ENCODE measurements around the gene CACNG4.

CACNG4 gene

DNA sequence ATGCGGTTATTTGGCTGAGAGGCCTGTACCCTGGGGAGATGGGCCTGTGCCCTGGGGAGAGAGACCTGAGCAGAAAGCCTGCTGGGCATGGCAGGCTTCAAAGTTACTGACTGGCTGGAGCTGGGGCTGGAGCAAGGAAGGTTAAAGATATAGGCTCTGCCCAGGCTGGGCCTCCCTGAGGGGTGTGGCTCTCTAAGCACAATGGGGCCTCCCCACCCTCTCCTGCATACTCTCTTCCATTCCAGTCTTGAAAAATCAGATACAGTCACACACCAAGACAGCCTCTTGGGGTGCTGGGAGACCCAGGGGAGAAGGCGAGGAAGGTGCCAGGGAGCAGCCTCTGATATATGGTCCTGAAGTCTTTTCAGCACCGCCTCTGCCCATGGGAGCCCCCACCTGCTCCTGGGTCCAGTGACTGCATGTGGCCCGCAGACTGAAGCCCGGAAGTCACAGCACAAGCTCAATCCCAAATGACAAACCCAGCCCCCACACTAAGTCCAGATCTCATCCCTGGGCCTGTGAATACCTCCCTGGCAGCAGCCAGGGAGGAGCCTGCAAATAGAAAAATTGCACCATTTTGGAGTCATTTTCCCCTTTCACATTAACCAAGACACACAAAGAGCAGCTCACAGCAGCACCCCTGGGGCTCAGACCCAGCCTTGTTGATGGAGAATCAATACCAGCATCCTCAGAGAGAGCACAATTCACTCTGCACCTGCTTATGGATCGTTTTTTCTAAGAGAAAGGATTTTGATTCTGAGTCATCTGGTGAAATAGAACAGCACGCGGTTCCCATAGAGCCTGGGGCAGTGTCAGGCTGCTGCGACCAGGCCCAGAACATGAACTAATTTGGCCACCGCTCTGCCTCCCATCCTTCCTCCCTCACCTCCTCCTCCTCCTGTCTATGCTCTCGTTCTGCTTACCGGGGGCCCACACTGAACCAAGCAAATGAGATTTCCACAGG lies 54.2 kb downstream of the CACNG4 start:
- peak overlapping the region in 2 of 3 experiments; percentile 43 to 52 for H3K27ac Mint-ChIP-seq
- H3K9me3 Mint-ChIP-seq = no peaks in the 10 kb centered on the region
- no peaks in the 10 kb centered on the region for H3K36me3 Mint-ChIP-seq (ENCODE audit: low read depth)
- TF ChIP-seq, protein P1, sequence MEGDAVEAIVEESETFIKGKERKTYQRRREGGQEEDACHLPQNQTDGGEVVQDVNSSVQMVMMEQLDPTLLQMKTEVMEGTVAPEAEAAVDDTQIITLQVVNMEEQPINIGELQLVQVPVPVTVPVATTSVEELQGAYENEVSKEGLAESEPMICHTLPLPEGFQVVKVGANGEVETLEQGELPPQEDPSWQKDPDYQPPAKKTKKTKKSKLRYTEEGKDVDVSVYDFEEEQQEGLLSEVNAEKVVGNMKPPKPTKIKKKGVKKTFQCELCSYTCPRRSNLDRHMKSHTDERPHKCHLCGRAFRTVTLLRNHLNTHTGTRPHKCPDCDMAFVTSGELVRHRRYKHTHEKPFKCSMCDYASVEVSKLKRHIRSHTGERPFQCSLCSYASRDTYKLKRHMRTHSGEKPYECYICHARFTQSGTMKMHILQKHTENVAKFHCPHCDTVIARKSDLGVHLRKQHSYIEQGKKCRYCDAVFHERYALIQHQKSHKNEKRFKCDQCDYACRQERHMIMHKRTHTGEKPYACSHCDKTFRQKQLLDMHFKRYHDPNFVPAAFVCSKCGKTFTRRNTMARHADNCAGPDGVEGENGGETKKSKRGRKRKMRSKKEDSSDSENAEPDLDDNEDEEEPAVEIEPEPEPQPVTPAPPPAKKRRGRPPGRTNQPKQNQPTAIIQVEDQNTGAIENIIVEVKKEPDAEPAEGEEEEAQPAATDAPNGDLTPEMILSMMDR (IDR thresholded peaks at IDR 0.05; ENCODE audit: unreplicated experiment in 3 of 3) = no peak
- H3K4me1 Mint-ChIP-seq = peaks cover 15% of the 10 kb centered on the region
- H3K27me3 Mint-ChIP-seq (ENCODE audit: low read depth) = peaks cover 6% of the 10 kb centered on the region
- H3K4me3 Mint-ChIP-seq = no peak overlapping the region

DNA sequence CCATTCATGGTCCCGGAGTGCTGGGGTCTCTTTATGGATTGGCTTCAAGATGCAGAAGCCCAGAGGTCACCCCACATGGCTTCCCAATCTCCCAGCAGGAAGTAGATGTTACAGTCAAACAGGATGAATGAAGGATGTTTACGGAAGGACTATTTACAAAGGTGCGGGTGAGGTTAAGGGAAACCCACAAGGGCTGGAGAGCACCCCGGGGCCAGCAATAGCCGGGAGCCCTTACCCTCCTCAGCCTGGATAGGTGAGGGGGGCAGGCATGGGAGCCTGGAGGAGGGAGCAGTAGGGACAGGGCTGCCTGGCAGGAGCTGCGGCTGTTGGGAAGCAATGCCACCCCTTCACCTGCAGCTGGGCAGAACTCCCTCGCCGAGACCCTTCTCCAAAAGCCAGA lies 55.3 kb downstream of the CACNG4 start:
- Mint-ChIP-seq H3K9me3 (no peaks in the 10 kb centered on the region), H3K4me1 (peaks cover 14% of the 10 kb centered on the region), H3K4me3 (no peak overlapping the region), H3K27ac (no peak overlapping the region), H3K36me3 (ENCODE audit: low read depth) (no peaks in the 10 kb centered on the region), H3K27me3 (ENCODE audit: low read depth) (peaks cover 6% of the 10 kb centered on the region)
- TF ChIP-seq, protein P1 (IDR thresholded peaks at IDR 0.05; ENCODE audit: unreplicated experiment in 3 of 3) = no peak

DNA sequence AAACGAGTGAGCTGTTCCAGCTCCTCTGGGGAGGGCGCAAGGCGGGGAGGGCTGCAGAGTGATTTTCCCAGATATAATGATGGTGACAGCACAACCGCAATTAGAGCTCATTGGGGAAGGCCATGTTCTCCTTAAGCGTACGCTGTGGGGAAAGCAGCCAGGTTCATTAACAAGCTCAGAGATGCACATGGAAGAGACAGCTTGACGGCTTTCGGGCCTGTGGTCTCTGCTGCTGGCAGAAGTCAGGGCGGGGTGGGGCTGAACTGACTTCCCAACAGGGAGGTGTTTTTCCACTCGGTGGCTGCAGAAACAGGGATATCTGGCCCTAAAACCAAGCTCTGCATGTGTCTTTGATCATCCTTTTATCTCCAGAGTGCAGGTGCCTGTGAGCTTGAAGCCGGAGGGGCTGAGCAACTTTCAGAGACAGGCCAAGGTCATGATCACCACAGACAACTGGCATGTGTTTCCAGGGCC lies 55.8 kb downstream of the CACNG4 start:
- H3K4me3 Mint-ChIP-seq = no peak overlapping the region
- TF ChIP-seq, protein P1 (IDR thresholded peaks at IDR 0.05; ENCODE audit: unreplicated experiment in 3 of 3) = no peak
- H3K27ac Mint-ChIP-seq = no peak overlapping the region
- H3K4me1 Mint-ChIP-seq = peaks cover 9% of the 10 kb centered on the region
- H3K9me3 Mint-ChIP-seq = no peaks in the 10 kb centered on the region
- H3K36me3 Mint-ChIP-seq (ENCODE audit: low read depth) = no peaks in the 10 kb centered on the region
- H3K27me3 Mint-ChIP-seq (ENCODE audit: low read depth) = peaks cover 6% of the 10 kb centered on the region

DNA sequence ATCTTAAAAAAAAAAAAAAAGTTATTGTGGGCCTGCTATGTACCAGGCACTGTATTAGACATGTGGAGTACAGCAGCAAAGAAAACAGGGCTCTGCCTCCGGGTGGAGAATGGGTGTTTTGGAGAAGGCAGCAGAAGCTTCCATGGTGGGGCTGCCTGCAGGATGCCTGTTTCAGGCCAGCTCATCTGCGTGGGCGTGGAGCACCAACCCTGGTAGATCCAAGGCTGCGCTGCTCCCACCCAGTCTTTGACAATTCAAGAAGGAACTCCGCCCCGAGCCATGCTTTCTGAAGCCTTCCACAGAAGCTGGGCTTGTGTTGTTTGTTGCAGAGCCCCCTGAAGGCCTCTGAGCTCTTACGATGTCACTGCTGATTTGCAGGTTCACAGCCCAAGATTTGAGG lies 56.7 kb downstream of the CACNG4 start:
- Mint-ChIP-seq H3K27ac (no peak overlapping the region), H3K27me3 (ENCODE audit: low read depth) (peaks cover 6% of the 10 kb centered on the region), H3K4me3 (no peak overlapping the region), H3K9me3 (no peaks in the 10 kb centered on the region), H3K4me1 (peaks cover 7% of the 10 kb centered on the region), H3K36me3 (ENCODE audit: low read depth) (no peaks in the 10 kb centered on the region)
- TF ChIP-seq, protein P1 (IDR thresholded peaks at IDR 0.05; ENCODE audit: unreplicated experiment in 3 of 3) = no peak

DNA sequence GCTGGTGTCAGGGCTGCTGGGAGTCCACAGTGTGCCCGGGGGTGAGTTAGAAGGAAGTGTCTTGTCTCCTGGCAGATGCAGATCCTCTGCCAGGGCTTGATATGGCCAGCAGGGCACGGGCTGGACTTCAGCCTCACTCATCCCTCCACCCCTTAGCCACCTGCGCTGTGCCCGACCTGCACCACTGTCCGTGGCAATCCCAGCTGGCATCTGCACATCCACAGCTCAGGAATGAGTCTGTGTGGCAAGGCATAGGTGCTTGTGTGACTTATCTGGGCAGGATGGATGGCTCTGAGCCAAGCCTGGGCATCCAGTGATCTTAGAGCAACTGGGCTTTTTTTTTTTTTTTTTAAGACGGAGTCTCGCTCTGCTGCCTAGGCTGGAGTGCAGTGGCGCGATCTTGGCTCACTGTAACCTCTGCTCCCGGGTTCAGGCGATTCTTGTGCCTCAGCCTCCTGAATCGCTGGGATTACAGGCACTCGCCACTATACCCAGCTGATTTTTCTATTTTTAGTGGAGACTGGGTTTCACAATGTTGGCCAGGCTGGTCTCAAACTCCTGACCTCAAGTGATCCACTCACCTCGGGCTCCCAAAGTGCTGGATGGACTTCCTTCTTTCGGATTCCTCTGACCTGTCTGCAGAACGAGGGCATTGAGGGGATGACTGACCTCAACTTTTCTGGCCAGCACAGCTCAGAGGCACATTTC lies 57.4 kb downstream of the CACNG4 start:
- Mint-ChIP-seq H3K4me3 (no peak overlapping the region), H3K27ac (no peak overlapping the region), H3K9me3 (no peaks in the 10 kb centered on the region), H3K4me1 (peaks cover 7% of the 10 kb centered on the region), H3K27me3 (ENCODE audit: low read depth) (peaks cover 6% of the 10 kb centered on the region), H3K36me3 (ENCODE audit: low read depth) (no peaks in the 10 kb centered on the region)
- TF ChIP-seq, protein P1 (IDR thresholded peaks at IDR 0.05; ENCODE audit: unreplicated experiment in 3 of 3) = no peak

All from nephron (organoid).